ENCODE measurements around the gene IGIP. TPM values are rescaled to one million over a fixed set of nuclear protein-coding genes. Genes with fewer than 3 reads are reported as not detected.
A peak's percentile ranks its signal among the peaks of the same experiment; 100 is the strongest.

The IGIP gene
- total RNA-seq, 5 donors from 2014 or later (not counting 1 experiment from before 2014, with no cell fraction given), result 4.7 to 11.3 (median 9.7) TPM

DNA sequence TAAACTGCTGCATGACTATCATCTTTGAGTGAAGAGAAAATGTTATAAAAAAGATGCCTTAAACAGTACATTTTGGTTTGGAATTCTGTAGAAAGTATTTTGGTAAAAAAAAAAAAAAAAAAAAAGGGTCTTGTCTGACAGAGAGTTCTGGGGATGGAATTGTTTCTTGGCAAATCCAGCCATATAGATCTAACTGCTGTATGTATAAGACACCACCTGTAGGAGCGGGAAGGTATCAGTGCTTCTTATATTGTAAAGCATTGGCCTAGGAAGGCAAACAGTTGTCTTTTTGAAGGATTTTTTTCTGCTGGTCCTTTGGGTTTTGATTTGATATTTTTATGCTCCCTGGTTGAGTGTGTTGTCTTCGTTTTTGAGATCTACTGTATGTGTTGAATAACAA, 9.0 kb upstream of the IGIP start:
- ChIA-PET POLR2A (interaction anchor here in 1 of 2 donors (0.6 kb wide), 1 partner anchor 70 kb away, joined by 4 read pairs; no protein-coding TSS in a partner anchor), CTCF (interaction anchor here (0.6 to 2.9 kb wide), 6 partner anchors 15 to 926 kb away, joined by 3 to 16 read pairs (median 4); no protein-coding TSS in a partner anchor)
- H3K27ac ChIP-seq (ENCODE audit: low read length), result no peak overlapping the region
- ATAC-seq (replicated peaks in 1 of 4) (no peak), DNase-seq (peak in 1 of 35 experiments; percentile 29)
- H3K4me3 Mint-ChIP-seq, result peak overlapping the region; percentile 17 to 38 (median 28)
- H3K4me1 ChIP-seq (ENCODE audit: control insufficient read depth in 1 of 2, extremely low read depth in 1 of 2, insufficient read depth in 2 of 2, low read length in 2 of 2), result peaks cover 26 to 28% of the 10 kb centered on the region in 2 experiments
- no peak overlapping the region for H3K4me3 ChIP-seq (ENCODE audit: control insufficient read depth in 1 of 2, extremely low read depth in 1 of 2, low read length in 1 of 2)
- no peaks in the 10 kb centered on the region for H3K36me3 Mint-ChIP-seq
- no peaks in the 10 kb centered on the region for H3K27me3 Mint-ChIP-seq
- H3K9me3 ChIP-seq, result no peaks in the 10 kb centered on the region
- H3K27me3 ChIP-seq (replicated peaks in 1 of 2; ENCODE audit: control insufficient read depth in 2 of 2, extremely low read depth in 1 of 2, insufficient read depth in 2 of 2, low read length in 1 of 2), result peaks cover 0 to 3% of the 10 kb centered on the region in 2 experiments
- no CpG with 5 or more reads among the region's 2 CpGs for WGBS (ENCODE audit: insufficient coverage)
- H3K27ac Mint-ChIP-seq, result peak overlapping the region in 1 of 2 donors; percentile 20
- H3K4me1 Mint-ChIP-seq, result peaks cover 58 to 67% (median 67%) of the 10 kb centered on the region in 3 donors
- H3K36me3 ChIP-seq (ENCODE audit: control insufficient read depth in 2 of 2, extremely low read depth in 1 of 2, insufficient read depth in 1 of 2, low read length in 1 of 2), result no peaks in the 10 kb centered on the region
- H3K9me3 Mint-ChIP-seq, result no peaks in the 10 kb centered on the region

- no CpG with 5 or more reads among the region's 3 CpGs for WGBS (ENCODE audit: insufficient coverage)
- peaks cover 19 to 24% of the 10 kb centered on the region in 2 experiments for H3K4me1 ChIP-seq (ENCODE audit: control insufficient read depth in 1 of 2, extremely low read depth in 1 of 2, insufficient read depth in 2 of 2, low read length in 2 of 2)
- H3K27ac Mint-ChIP-seq, result peak overlapping the region; percentile 25 to 37
These were observed 8.2 kb upstream of the IGIP start for GRCh38 chr5:140117523-140117922.

GRCh38 chr5:140118302-140118936, 7.3 kb upstream of the IGIP start:
- Mint-ChIP-seq H3K27ac (peak overlapping the region in 1 of 2 donors; percentile 47), H3K4me1 (peaks cover 57 to 62% (median 62%) of the 10 kb centered on the region in 3 donors), H3K9me3 (no peaks in the 10 kb centered on the region), H3K4me3 (peak overlapping the region in 1 of 3 donors; percentile 44), H3K36me3 (no peaks in the 10 kb centered on the region), H3K27me3 (no peaks in the 10 kb centered on the region)
- no peaks in the 10 kb centered on the region for H3K27me3 ChIP-seq (replicated peaks in 1 of 2; ENCODE audit: control insufficient read depth in 2 of 2, extremely low read depth in 1 of 2, insufficient read depth in 2 of 2, low read length in 1 of 2)
- CTCF ChIA-PET, result interaction anchor here (0.6 to 2.9 kb wide), 10 partner anchors 9 to 1539 kb away, joined by 3 to 16 read pairs (median 6); partner anchors contain the start of gene ZMAT2 (in 1 of the 2)
- 100% methylated on average over 1 of the region's 3 CpGs for whole genome bisulfite sequencing (ENCODE audit: insufficient coverage)
- DNase-seq (peak in 1 of 35 experiments; percentile 31), ATAC-seq (replicated peaks in 1 of 4) (no peak)
- peaks cover 10 to 21% of the 10 kb centered on the region in 2 experiments for H3K4me1 ChIP-seq (ENCODE audit: control insufficient read depth in 1 of 2, extremely low read depth in 1 of 2, insufficient read depth in 2 of 2, low read length in 2 of 2)
- no peaks in the 10 kb centered on the region for H3K9me3 ChIP-seq
- POLR2A ChIA-PET, result interaction anchor here in 1 of 2 donors (0.6 to 1.1 kb wide), 3 partner anchors 11 to 1546 kb away, joined by 3 to 7 read pairs (median 5); no protein-coding TSS in a partner anchor
- H3K4me3 ChIP-seq (ENCODE audit: control insufficient read depth in 1 of 2, extremely low read depth in 1 of 2, low read length in 1 of 2), result no peak overlapping the region
- H3K36me3 ChIP-seq (ENCODE audit: control insufficient read depth in 2 of 2, extremely low read depth in 1 of 2, insufficient read depth in 1 of 2, low read length in 1 of 2), result no peaks in the 10 kb centered on the region
- H3K27ac ChIP-seq (ENCODE audit: low read length), result no peak overlapping the region

More at GRCh38 chr5:140117523-140117922, 8.2 kb upstream of the IGIP start:
- ATAC-seq (replicated peaks in 1 of 4) (no peak), DNase-seq (no peak)
- H3K36me3 ChIP-seq (ENCODE audit: control insufficient read depth in 2 of 2, extremely low read depth in 1 of 2, insufficient read depth in 1 of 2, low read length in 1 of 2), result no peaks in the 10 kb centered on the region
- POLR2A ChIA-PET, result interaction anchor here in 1 of 2 donors (0.6 kb wide), 1 partner anchor 71 kb away, joined by 4 read pairs; no protein-coding TSS in a partner anchor
- H3K27me3 ChIP-seq (replicated peaks in 1 of 2; ENCODE audit: control insufficient read depth in 2 of 2, extremely low read depth in 1 of 2, insufficient read depth in 2 of 2, low read length in 1 of 2), result no peaks in the 10 kb centered on the region
- CTCF ChIA-PET, result interaction anchor here (0.5 to 2.9 kb wide), 5 partner anchors 19 to 927 kb away, joined by 3 to 16 read pairs (median 3); no protein-coding TSS in a partner anchor
- no peak overlapping the region for H3K27ac ChIP-seq (ENCODE audit: low read length)
- no peaks in the 10 kb centered on the region for H3K9me3 Mint-ChIP-seq
- no peak overlapping the region for H3K4me3 ChIP-seq (ENCODE audit: control insufficient read depth in 1 of 2, extremely low read depth in 1 of 2, low read length in 1 of 2)
- H3K9me3 ChIP-seq, result no peaks in the 10 kb centered on the region
- peak overlapping the region in 1 of 3 donors; percentile 17 for H3K4me3 Mint-ChIP-seq
- H3K4me1 Mint-ChIP-seq, result peaks cover 58 to 67% (median 64%) of the 10 kb centered on the region in 3 donors
- no peaks in the 10 kb centered on the region for H3K36me3 Mint-ChIP-seq
- H3K27me3 Mint-ChIP-seq, result no peaks in the 10 kb centered on the region

DNA sequence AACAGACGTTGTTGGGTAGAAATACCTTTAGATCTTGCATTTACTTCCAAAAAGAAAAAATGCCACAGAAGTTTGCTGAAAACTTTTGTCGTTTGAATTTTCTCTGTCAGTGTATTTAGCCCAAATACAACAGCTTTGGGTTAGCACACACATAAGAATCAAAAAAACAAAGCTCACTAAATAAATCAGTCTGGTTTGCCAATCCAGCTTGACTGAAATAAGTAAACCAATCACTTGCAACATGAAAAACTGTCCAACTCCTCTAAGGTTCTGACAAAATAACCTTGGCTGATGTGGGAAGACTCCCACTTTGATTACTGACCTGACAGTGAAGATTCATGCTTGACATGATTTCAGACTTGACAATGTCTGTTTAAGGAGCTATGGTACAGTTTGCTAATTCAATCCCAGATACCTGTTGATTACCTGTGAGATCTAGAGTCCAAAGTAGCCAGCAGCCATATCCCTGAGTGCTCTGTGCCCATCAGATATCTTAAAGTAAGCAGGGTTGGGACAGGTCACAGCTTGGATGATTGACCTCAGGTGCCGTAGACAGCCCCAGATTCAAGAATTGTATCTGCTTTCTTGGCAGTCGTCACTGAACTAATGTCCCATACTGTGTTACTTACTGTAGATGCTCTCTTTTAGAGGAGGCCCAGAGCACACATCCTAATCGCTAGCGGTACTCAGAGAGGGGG, 727 bp downstream of the IGIP start:
- Histone ChIP-seq H3K27me3 (replicated peaks in 1 of 2; ENCODE audit: control insufficient read depth in 2 of 2, extremely low read depth in 1 of 2, insufficient read depth in 2 of 2, low read length in 1 of 2) (no peaks in the 10 kb centered on the region), H3K27ac (ENCODE audit: low read length) (no peak overlapping the region), H3K4me1 (ENCODE audit: control insufficient read depth in 1 of 2, extremely low read depth in 1 of 2, insufficient read depth in 2 of 2, low read length in 2 of 2) (peaks cover 3% of the 10 kb centered on the region in 2 experiments), H3K36me3 (ENCODE audit: control insufficient read depth in 2 of 2, extremely low read depth in 1 of 2, insufficient read depth in 1 of 2, low read length in 1 of 2) (no peaks in the 10 kb centered on the region), H3K4me3 (ENCODE audit: control insufficient read depth in 1 of 2, extremely low read depth in 1 of 2, low read length in 1 of 2) (no peak overlapping the region), H3K9me3 (no peaks in the 10 kb centered on the region)
- Mint-ChIP-seq H3K27ac (no peak overlapping the region), H3K27me3 (no peaks in the 10 kb centered on the region), H3K36me3 (no peaks in the 10 kb centered on the region), H3K9me3 (no peaks in the 10 kb centered on the region), H3K4me3 (no peak overlapping the region), H3K4me1 (peaks cover 34 to 57% (median 47%) of the 10 kb centered on the region in 3 donors)
- 100% methylated on average over 2 of the region's 6 CpGs for WGBS (ENCODE audit: insufficient coverage)
- DNase-seq (no peak), ATAC-seq (replicated peaks in 1 of 4) (no peak)
- POLR2A ChIA-PET, result no interaction called here
- CTCF ChIA-PET, result interaction anchor here in 1 of 2 donors (1.0 kb wide), 1 partner anchor 11 kb away, joined by 3 read pairs; no protein-coding TSS in a partner anchor

DNA sequence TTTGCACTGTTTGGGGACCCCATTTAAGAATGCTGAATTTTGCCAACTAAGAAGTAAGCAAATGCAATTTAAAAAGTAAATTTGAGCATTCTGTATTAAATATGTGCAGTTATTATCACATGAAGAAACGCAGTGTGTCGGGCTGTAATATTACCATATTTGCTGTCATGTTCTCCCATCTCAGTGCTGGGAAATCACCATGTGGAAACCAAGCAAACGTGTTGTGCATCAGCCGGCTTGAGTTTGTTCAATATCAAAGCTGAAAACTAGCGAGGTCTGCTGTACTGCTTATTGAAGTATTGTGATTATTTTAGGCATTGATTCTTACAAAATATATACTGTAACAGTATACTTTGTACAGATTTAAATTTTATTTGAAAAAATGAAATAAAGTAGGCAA, 2.6 kb downstream of the IGIP start:
- WGBS (ENCODE audit: insufficient coverage), result no CpG with 5 or more reads among the region's 5 CpGs
- CTCF ChIA-PET, result no interaction called here
- no peak overlapping the region for H3K4me3 ChIP-seq (ENCODE audit: control insufficient read depth in 1 of 2, extremely low read depth in 1 of 2, low read length in 1 of 2)
- Mint-ChIP-seq H3K27me3 (no peaks in the 10 kb centered on the region), H3K4me3 (no peak overlapping the region), H3K27ac (no peak overlapping the region), H3K36me3 (no peaks in the 10 kb centered on the region), H3K4me1 (peaks cover 43 to 62% (median 50%) of the 10 kb centered on the region in 3 donors), H3K9me3 (no peaks in the 10 kb centered on the region)
- peaks cover 11 to 12% of the 10 kb centered on the region in 2 experiments for H3K4me1 ChIP-seq (ENCODE audit: control insufficient read depth in 1 of 2, extremely low read depth in 1 of 2, insufficient read depth in 2 of 2, low read length in 2 of 2)
- H3K27ac ChIP-seq (ENCODE audit: low read length), result no peak overlapping the region
- no peaks in the 10 kb centered on the region for H3K9me3 ChIP-seq
- POLR2A ChIA-PET, result no interaction called here
- ATAC-seq (replicated peaks in 1 of 4) (no peak), DNase-seq (no peak)
- H3K36me3 ChIP-seq (ENCODE audit: control insufficient read depth in 2 of 2, extremely low read depth in 1 of 2, insufficient read depth in 1 of 2, low read length in 1 of 2), result no peaks in the 10 kb centered on the region
- no peaks in the 10 kb centered on the region for H3K27me3 ChIP-seq (replicated peaks in 1 of 2; ENCODE audit: control insufficient read depth in 2 of 2, extremely low read depth in 1 of 2, insufficient read depth in 2 of 2, low read length in 1 of 2)
